ENCODE results near the gene ZBTB8A.
A peak's percentile ranks its signal among the peaks of the same experiment; 100 is the strongest.

Gene ZBTB8A

GRCh38 chr1:32538887-32539583, at the start of gene ZBTB8A:
Gene ZBTB8A (plus strand): TSS chr1:32539427. CDS start chr1:32592932, 53,505 bp downstream.
- TF ChIP-seq, protein P1, sequence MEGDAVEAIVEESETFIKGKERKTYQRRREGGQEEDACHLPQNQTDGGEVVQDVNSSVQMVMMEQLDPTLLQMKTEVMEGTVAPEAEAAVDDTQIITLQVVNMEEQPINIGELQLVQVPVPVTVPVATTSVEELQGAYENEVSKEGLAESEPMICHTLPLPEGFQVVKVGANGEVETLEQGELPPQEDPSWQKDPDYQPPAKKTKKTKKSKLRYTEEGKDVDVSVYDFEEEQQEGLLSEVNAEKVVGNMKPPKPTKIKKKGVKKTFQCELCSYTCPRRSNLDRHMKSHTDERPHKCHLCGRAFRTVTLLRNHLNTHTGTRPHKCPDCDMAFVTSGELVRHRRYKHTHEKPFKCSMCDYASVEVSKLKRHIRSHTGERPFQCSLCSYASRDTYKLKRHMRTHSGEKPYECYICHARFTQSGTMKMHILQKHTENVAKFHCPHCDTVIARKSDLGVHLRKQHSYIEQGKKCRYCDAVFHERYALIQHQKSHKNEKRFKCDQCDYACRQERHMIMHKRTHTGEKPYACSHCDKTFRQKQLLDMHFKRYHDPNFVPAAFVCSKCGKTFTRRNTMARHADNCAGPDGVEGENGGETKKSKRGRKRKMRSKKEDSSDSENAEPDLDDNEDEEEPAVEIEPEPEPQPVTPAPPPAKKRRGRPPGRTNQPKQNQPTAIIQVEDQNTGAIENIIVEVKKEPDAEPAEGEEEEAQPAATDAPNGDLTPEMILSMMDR (conservative IDR thresholded peaks at IDR 0.05; ENCODE audit: low read depth, low read length) = no peak
- peak; percentile 56 for DNase-seq (ENCODE audit: low read depth)
- H3K4me3 ChIP-seq (ENCODE audit: low read depth, low read length) = peak within 1 kb of the TSS; percentile 71

GRCh38 chr1:32489774-32490454, 49.3 kb upstream of the ZBTB8A start:
- TF ChIP-seq, protein P1 (conservative IDR thresholded peaks at IDR 0.05; ENCODE audit: low read depth, low read length) = no peak
- H3K4me3 ChIP-seq (ENCODE audit: low read depth, low read length) = no peak overlapping the region
- no peak for DNase-seq (ENCODE audit: low read depth)

GRCh38 chr1:32491386-32491785, 47.8 kb upstream of the ZBTB8A start:
- no peak for DNase-seq (ENCODE audit: low read depth)
- TF ChIP-seq, protein P1 (conservative IDR thresholded peaks at IDR 0.05; ENCODE audit: low read depth, low read length) = no peak

GRCh38 chr1:32494196-32494595, 45.0 kb upstream of the ZBTB8A start:
- H3K4me3 ChIP-seq (ENCODE audit: low read depth, low read length) = no peak overlapping the region
- TF ChIP-seq, protein P1 (conservative IDR thresholded peaks at IDR 0.05; ENCODE audit: low read depth, low read length) = no peak
- peak; percentile 34 for DNase-seq (ENCODE audit: low read depth)

More at GRCh38 chr1:32491386-32491785, 47.8 kb upstream of the ZBTB8A start:
- no peak overlapping the region for H3K4me3 ChIP-seq (ENCODE audit: low read depth, low read length)

- TF ChIP-seq, protein P1 (conservative IDR thresholded peaks at IDR 0.05; ENCODE audit: low read depth, low read length) = no peak
- no peak for DNase-seq (ENCODE audit: low read depth)
- H3K4me3 ChIP-seq (ENCODE audit: low read depth, low read length) = no peak overlapping the region
Observed at GRCh38 chr1:32494711-32495337, 44.4 kb upstream of the ZBTB8A start.

GRCh38 chr1:32496127-32496526, 43.1 kb upstream of the ZBTB8A start:
- DNase-seq (ENCODE audit: low read depth) = peak; percentile 83

More at GRCh38 chr1:32496127-32496526, 43.1 kb upstream of the ZBTB8A start:
- TF ChIP-seq, protein P1 (conservative IDR thresholded peaks at IDR 0.05; ENCODE audit: low read depth, low read length) = no peak
- H3K4me3 ChIP-seq (ENCODE audit: low read depth, low read length) = no peak overlapping the region

Measured in choroid plexus epithelial cell (primary cell).